Endothelial cell of hepatic sinusoid (primary cell): ENCODE results near the gene VARS1.
"Not testable (repeated sequence)": the region's sequence is repeated elsewhere in the genome, so short reads cannot be mapped to it uniquely, and the experiment has no call there.

Source experiments
- in situ Hi-C: cut with HindIII; loops from 2 replicates; pipeline ENCODE4 v1.10.0; 2017; ENCODE audit warnings: low sequenced_read_pairs

Gene VARS1

DNA sequence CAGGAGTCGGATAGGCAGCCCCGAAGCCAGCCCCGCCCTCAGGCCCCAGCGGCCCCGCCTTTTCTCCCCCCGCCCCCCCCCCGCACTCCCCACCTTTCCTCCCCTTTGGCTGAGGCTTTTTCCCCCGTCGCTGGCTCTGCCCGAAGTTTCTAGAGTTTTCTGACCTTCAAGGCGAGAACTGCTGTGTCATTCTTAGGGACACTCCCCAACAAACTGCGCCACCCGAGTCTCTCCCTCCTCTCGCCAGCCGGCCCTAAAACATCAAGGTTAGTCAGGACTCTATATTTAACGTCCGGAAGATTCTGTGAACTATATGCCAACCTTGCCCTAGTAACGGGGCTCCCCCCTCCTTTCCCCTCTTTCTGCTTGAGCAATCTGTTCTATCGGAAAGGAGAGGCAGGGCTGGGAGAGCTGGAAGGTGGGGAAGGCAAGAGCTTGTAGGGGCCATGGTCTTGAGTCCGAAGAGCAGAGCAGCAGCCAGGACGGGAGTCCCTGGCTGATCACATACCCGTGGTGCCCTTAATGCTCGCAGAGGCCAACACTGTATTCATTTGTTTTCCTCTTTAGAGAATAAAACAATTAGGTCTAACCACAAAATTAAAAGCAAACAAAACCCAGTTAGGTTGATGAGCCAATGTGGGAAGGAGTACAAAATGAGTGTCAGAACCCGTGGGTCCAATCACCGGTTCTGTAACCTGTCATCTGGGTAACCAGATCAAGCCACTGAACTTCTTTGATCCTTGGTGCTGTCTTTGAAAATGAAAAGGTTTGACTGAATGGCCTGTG lies 26.7 kb upstream of the VARS1 start:
- in situ Hi-C loops, result no loop called here

DNA sequence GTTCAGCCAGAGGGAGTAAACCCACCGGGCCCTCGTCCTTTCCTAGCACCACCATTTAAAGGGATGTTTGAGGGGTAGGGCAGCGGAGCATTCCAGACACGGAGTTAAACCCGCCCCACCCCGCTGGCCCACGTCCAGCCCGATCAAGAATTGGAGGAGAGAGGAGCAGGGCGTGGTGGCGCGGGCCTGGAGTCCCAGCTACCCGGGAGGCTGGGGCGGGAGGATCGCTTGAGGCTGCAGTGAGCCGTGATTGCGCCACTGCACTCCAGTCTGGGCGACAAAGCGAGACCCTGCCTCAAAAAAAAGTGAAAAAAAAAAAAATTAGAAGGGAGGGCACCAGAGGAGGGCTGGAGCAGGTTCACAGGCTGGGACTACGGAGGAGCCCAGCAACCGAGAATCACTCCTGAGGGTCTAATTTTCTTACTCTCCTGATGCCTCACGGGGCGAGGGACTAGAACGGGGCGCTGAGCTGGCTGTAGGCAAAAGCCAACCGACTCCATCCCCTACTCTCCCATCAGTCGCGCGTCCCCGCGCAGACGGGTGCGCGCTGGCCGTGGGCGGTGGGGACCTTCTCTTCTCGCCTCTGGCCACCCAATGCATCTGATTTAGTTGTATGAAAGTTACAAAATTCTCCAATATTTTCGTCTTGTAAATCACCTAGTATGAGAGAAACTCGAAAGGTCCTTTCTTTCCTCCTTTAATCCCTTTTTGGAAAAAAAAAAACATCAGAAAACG lies 25.9 kb upstream of the VARS1 start:
- in situ Hi-C loops, result no loop called here

DNA sequence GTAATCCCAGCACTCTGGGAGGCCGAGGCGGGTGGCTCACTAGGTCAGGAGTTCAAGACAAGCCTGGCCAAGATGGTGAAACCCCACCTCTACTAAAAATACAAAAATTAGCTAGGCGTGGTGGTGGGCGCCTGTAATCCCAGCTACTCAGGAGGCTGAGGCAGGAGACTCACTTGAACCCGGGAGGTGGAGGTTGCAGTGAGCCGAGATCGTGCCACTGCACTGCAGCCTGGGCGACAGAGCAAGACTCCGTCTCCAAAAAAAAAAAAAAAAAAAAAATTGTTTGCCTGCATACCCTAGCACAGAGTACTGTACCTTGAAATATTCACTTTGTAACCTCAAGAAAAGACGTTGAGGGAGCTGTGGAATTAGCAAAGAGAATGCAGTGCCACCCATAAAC lies 24.8 kb upstream of the VARS1 start:
- in situ Hi-C loops, result not testable (repeated sequence)

DNA sequence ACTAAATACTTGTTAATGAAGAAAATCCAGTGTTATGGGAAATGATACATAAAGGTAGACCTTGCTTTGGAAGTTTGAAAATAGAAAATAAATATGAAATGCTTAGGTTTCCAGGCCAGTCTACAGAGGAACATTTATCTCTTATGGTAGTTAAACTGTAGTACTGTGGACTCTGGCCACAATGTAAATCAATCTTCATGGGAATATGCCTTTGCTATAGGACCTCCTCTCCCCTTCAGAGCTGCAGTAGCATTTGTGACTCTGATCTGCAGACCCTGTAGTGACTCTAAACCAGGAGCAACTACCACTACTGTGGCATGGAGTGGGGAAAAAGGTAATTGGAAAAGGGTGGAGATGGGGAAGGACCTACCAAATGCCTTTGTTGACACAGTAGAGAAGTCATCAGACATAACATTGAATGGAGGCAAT lies 24.3 kb upstream of the VARS1 start:
- in situ Hi-C loops, result no loop called here

DNA sequence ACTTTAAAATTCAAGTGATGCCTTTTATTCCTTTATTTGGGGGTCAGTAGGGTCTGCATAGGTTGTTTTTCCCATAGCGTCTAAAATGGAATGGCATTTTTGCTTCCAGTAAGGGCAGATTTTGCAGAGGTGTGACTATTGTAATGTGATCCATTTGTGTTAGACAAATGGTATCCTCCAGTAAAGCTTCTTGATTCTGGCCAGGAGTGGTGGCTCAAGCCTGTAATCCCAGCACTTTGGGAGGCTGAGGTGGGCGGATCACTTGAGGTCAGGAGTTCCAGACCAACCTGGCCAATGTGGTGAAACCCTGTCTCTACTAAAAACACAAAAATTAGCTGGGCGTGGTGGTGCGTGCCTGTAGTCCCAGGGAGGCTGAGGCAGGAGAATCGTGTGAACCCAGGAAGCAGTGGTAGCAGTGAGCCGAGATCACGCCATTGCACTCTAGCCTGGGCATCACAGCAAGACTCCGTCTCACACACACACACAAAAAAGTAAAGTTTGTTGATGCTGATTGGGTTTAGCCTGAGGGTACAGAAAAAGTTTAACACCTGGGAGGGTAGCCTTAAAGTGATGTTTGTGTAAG lies 22.5 kb upstream of the VARS1 start:
- in situ Hi-C loops, result not testable (repeated sequence)

DNA sequence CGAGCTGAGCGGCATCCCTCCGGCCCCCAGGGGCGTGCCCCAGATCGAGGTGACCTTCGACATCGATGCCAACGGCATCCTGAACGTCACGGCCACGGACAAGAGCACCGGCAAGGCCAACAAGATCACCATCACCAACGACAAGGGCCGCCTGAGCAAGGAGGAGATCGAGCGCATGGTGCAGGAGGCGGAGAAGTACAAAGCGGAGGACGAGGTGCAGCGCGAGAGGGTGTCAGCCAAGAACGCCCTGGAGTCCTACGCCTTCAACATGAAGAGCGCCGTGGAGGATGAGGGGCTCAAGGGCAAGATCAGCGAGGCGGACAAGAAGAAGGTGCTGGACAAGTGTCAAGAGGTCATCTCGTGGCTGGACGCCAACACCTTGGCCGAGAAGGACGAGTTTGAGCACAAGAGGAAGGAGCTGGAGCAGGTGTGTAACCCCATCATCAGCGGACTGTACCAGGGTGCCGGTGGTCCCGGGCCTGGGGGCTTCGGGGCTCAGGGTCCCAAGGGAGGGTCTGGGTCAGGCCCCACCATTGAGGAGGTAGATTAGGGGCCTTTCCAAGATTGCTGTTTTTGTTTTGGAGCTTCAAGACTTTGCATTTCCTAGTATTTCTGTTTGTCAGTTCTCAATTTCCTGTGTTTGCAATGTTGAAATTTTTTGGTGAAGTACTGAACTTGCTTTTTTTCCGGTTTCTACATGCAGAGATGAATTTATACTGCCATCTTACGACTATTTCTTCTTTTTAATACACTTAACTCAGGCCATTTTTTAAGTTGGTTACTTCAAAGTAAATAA lies 21.8 kb upstream of the VARS1 start:
- in situ Hi-C loops, result not testable (repeated sequence)

DNA sequence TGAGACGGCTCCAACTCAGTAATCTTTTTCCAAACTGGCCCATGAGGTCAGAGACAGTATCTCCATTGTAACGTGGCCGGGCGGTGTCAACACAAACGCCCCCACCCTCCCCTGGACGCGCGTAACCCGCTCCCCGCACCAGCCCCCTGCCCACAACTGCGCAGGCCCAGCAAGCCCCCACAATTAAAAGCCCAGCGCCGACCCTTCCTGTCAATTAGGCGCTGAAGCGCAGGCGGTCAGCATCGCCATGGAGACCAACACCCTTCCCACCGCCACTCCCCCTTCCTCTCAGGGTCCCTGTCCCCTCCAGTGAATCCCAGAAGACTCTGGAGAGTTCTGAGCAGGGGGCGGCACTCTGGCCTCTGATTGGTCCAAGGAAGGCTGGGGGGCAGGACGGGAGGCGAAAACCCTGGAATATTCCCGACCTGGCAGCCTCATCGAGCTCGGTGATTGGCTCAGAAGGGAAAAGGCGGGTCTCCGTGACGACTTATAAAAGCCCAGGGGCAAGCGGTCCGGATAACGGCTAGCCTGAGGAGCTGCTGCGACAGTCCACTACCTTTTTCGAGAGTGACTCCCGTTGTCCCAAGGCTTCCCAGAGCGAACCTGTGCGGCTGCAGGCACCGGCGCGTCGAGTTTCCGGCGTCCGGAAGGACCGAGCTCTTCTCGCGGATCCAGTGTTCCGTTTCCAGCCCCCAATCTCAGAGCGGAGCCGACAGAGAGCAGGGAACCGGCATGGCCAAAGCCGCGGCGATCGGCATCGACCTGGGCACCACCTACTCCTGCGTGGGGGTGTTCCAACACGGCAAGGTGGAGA lies 19.7 kb upstream of the VARS1 start, which contains the start of the genes HSPA1A and HSPA1L:
HSPA1A (plus strand) TSS at position 519 of the 814 bp plus-strand sequence; CDS start at position 733, 214 bp downstream.
HSPA1L (minus strand) TSS at position 259 of the 814 bp plus-strand sequence. CDS start 3,311 bp downstream, outside the sequence.
- in situ Hi-C loops, result no loop called here

DNA sequence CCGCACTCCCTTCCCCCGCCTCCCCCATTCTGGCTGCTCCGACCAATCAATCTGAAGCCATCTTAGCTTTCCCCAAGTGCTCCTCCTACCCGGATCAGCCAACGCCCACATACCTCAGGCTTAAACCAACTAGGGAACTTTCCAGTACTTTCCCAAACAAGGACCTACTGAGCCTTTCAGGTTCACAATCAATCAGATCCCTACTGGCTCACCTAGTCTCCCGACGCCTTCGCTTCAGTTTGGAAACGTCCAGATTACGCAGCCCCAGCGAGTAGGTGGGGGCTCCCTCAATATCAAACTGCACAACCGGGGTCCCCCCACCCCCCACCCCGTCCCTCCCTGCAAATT lies 19.1 kb upstream of the VARS1 start:
- in situ Hi-C loops, result no loop called here

DNA sequence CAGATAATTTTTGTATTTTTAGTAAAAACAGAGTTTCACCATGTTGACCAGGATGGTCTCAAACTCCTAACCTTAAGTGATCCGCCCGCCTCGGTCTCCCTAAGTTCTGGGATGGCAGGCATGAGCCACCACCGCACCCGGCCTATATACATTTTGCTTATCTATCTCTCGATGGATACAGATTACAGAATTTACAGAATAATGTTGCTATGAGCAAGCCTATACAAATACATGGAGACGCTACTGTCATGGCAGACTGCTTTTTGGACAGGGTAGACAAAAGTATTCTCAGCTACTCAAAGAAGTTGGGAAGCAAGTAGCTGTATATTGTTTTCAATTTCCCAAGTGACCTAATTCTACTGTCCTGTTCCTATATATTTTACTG lies 17.9 kb upstream of the VARS1 start:
- in situ Hi-C loops, result no loop called here

DNA sequence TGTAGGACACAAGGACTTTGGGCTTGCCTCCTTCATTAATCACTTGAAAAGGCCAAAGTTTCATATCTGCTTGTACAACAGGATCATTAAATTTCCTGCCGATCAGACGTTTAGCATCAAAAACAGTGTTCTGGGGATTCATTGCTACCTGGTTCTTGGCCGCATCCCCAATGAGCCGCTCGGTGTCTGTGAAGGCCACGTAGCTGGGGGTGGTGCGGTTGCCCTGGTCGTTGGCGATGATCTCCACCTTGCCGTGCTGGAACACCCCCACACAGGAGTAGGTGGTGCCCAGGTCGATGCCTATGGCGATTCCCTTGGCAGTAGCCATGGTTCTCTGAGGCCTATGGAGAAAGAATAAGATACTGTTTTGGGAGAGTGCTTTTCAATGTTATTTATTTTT lies 16.1 kb upstream of the VARS1 start:
- in situ Hi-C loops, result no loop called here

DNA sequence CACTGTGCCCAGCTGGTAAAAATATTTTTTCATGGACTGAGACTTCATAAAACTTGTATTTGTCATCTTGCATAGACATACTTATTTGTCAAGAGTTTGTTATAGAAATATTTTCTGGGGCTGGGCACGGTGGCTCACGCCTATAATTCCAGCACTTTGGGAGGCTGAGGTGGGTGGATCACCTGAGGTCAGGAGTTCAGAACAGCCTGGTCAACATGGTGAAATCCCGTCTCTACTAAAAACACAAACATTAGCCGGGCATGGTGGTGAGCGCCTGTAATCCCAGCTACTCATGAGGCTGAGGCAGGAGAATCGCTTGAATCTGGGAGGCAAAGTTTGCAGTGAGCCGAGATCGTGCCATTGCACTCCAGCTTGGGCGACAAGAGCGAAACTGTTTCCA lies 13.0 kb upstream of the VARS1 start:
- in situ Hi-C loops, result loop anchor here (5.0 kb wide), 1 partner anchor 36 kb away; no protein-coding TSS in a partner anchor

DNA sequence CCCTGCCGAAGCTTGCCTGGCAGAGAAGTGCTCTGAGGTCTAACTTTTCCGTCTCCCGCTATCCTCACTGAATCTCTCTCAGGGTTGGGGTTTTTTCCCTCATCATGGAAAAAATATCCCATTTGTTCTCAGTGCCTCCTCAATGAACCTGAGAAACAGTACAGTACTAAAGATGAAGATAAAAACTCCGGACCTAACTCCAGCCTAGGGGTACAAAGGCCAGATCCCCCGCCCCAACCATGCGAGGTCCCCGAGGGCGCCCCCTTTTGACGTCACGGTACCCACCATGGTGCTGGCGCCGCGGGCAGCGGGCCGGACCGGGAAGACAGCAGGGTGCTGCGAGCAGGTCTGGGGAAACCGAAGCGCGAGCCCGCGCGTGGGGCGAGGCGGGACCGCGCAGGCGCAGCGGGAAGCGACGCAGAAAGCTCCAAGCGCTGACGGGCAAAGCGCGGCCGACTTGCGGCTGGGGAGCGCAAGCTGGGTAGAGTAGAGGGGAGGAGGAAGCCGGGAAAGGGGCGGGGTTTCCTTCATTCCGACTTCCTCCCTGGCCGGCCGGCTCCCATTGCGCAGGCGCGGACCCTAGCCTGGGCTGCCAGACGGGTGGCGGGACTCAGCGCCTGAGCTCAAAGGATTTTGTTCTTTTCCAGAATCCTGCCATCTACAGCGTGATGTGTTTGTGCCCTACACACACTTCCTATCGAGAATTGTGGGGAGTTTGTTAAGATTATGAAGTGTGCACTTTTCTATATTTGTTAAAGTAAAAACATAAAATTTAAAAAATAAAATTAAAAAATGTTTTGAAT lies 11.1 kb upstream of the VARS1 start, which contains the start of gene LSM2:
LSM2 (minus strand) TSS at position 497 of the 803 bp plus-strand sequence; CDS start at position 288, 209 bp downstream.
- in situ Hi-C loops, result loop anchor here (5.0 kb wide), 1 partner anchor 34 kb away; no protein-coding TSS in a partner anchor

DNA sequence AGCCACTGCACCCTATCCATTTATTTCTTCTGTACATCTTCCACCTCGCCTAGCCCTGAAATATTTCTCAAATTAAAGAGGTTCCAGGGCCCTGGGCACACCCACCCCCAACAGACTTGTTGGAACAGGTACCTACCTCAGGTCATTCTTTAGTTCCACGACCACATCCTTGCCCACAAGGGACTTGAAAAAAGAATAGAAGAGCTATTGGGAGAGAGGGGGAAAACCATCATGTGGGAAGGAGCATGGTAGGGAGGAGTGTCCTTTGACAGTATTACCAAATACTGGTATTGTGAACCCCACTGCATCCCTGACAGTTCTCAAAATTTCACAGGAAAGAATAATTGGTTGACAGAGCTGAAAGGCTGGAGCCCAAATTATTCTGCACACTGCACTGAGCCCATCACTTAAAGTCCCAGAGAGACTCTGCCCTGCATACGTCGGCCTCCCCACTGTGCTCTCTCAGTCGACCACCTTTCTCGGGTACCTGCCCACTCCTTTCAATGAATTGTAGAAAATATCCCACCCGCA lies 10.5 kb upstream of the VARS1 start:
- in situ Hi-C loops, result loop anchor here (5.0 kb wide), 1 partner anchor 34 kb away; no protein-coding TSS in a partner anchor

DNA sequence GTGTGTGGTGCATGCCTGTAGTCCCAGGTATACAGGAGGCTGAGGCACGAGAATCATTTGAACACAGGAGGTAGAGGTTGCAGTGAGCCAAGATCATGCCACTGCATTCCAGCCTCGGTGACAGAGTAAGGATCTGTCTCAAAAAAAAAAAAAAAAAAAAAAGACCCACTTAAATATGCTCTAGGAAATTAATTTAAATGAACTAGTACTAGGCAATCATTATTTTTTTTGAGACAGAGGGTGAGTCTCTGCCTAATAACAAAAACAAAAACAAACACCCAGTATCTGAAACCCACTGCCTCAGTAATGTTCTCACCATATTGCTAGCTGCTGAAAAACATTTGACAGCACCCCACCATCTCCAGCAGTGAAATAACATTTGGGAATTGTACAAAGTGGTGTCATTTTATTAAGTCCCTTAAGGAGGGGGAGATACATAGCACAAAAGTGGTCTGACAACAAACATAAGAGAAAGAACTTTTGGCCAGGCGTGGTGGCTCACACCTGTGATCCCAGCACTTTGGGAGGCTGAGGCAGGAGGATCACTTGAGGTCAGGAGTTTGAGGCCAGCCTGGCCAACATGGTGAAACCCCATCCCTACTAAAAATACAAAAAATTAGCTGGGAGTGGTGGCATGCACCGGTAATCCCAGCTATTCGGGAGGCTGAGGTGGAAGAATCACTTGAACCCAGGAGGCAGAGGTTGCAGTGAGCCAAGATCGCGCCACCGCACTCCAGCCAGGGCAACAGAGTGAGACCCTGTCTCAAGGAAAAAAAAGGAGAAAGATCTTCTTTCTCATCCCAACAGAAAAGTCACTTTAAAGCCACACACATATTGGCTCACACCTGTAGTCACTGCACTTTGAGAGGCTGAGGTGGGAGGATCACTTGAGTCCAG lies 5.7 kb upstream of the VARS1 start:
- in situ Hi-C loops, result not testable (repeated sequence)

DNA sequence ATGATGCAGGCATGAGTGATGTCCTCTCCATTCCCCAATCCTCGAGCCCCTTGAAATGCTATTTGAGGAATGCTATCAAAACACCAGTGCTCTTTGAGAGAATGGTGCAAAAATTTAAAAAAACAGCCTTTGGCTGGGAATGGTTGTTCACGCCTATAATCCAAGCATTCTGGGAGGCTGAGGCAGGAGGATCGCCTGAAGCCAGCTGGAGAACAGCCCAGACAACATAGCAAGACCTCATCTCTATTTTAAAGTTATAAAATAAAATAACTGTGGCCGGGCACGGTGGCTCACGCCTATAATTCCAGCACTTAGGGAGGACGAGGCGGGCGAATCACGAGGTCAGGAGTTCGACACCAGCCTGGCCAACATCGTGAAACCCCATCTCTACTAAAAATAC lies 4.2 kb upstream of the VARS1 start:
- in situ Hi-C loops, result no loop called here

DNA sequence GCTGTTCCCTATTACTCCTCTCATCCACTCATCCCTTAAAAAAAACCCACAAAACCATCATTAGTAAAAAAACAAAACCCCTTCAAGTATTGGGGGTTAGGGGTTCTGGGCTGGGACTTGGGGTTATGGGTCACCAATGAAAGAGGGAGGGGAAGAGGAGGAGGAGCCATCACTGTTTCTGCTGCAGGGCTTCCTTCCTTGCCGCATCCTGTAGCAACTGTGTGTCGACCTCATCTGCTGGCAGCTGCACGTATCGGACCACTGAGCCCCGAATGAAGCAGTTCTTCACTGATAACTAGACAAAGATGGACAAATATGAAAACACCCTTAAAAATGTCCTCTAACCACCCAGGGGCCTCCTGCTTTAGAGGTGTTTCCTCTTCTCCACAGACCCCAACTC lies 2.0 kb upstream of the VARS1 start:
- in situ Hi-C loops, result no loop called here

DNA sequence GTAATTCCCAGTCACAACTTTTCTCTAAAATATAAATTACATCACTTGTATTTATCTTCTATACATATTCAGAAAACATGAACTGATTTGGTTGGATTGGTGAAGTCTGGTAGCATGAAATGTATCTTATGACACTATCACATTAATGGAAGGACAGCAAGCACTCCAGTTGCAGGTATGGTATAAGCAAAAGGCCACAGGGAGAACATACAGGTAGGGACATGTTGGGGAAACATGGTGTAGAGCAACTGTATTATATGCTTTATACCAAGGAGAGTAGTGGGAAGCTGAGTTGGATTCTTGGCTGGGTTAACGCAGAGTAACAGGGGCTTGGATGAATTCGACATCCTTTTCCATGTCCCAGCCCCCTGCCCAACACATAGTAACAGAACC lies 1.4 kb upstream of the VARS1 start:
- in situ Hi-C loops, result no loop called here
